HG03521 (cell line): Measurements from ENCODE around the gene SMIM33.
"Not testable (repeated sequence)": the region's sequence is repeated elsewhere in the genome, so short reads cannot be mapped to it uniquely, and the experiment has no call there.

ENCODE experiments used
- ATAC-seq: cut with Tn5 transposase; IDR thresholded peaks from one replicate; pipeline ENCODE4 v1.9.1; 2021; ENCODE audit warnings: mild to moderate bottlenecking, moderate library complexity; ENCODE audit not compliant: unreplicated experiment

The SMIM33 gene

GRCh38 chr5:139481580-139482049 lies 10.8 kb downstream of the SMIM33 start:
- ATAC-seq = no peak

- no peak for ATAC-seq
Observed at GRCh38 chr5:139482050-139482889, 11.5 kb downstream of the SMIM33 start, which contains the start of gene STING1. TSS of gene STING1 (minus strand) at chr5:139482758. CDS start at chr5:139481704, 1,054 bp downstream.

- not testable (repeated sequence) for ATAC-seq
Observed at GRCh38 chr5:139482890-139483208, 12.0 kb downstream of the SMIM33 start.

GRCh38 chr5:139486201-139486600 lies 15.4 kb downstream of the SMIM33 start:
- ATAC-seq = no peak

- no peak for ATAC-seq
Observed at GRCh38 chr5:139488260-139488659, 17.5 kb downstream of the SMIM33 start.

- ATAC-seq = no peak
Observed at GRCh38 chr5:139492700-139493192, 21.9 kb downstream of the SMIM33 start.

- ATAC-seq = no peak
Observed at GRCh38 chr5:139494256-139494655, 23.5 kb downstream of the SMIM33 start.

GRCh38 chr5:139494832-139495231 lies 24.0 kb downstream of the SMIM33 start:
- ATAC-seq = no peak

- no peak for ATAC-seq
Observed at GRCh38 chr5:139495638-139496435, 25.0 kb downstream of the SMIM33 start.

- no peak for ATAC-seq
Observed at GRCh38 chr5:139501381-139501780, 30.6 kb downstream of the SMIM33 start.

- ATAC-seq = not testable (repeated sequence)
Observed at GRCh38 chr5:139503036-139503817, 32.4 kb downstream of the SMIM33 start.

- ATAC-seq = not testable (repeated sequence)
Observed at GRCh38 chr5:139503879-139504278, 33.1 kb downstream of the SMIM33 start.

- ATAC-seq = not testable (repeated sequence)
Observed at GRCh38 chr5:139504722-139505121, 33.9 kb downstream of the SMIM33 start.

- ATAC-seq = no peak
Observed at GRCh38 chr5:139512786-139513390, 42.1 kb downstream of the SMIM33 start.

GRCh38 chr5:139513434-139513833 lies 42.6 kb downstream of the SMIM33 start:
- ATAC-seq = not testable (repeated sequence)

GRCh38 chr5:139513852-139514485 lies 43.2 kb downstream of the SMIM33 start:
- ATAC-seq = no peak

- no peak for ATAC-seq
Observed at GRCh38 chr5:139514486-139514856, 43.7 kb downstream of the SMIM33 start.

- peak; percentile 76 for ATAC-seq
Observed at GRCh38 chr5:139517683-139518564, 47.1 kb downstream of the SMIM33 start.
